Retinal pigment epithelial cell (primary cell): ENCODE data around the gene RNF113A.
A peak's percentile ranks its signal among the peaks of the same experiment; 100 is the strongest.
"Not testable (repeated sequence)": the region's sequence is repeated elsewhere in the genome, so short reads cannot be mapped to it uniquely, and the experiment has no call there.

Experiments used
- DNase-seq: peaks from one replicate; pipeline ENCODE4 v3.0.0-alpha.2; 2010; ENCODE audit warnings: low read depth
- H3K4me3 ChIP-seq: 2 replicates; pipeline ENCODE4 v1.5.1; 2011; ENCODE audit warnings: mild to moderate bottlenecking, low read length, control low read depth, moderate library complexity
- TF ChIP-seq, protein P1 (sequence below): conservative IDR thresholded peaks from 2 replicates; pipeline ENCODE4 v1.5.1; 2011; ENCODE audit warnings: low read depth, low read length, control low read depth, inconsistent platforms

The RNF113A gene

DNA sequence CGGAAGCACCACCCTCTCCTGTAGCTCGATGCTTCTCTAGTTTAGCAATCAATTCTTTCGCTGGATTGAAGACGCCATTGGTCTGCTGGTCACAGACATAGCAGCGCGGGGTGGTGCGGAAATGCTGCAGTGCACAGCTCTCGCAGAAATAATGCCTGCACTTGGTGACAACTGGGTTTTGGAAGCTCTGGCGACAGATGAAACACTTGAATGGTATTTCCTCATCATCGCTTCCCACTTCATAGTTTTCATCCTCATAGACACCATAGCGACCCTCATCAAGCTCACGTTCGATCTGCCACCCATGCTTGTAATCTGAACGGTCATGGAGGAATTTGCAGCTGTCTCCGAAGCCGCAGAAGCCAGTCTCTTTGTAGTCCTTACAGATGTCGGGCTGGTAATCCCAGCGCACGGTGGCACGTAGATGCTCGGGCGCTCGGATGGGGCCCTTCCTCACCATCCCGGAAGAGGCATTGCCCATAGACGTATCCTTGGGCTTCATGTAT is 854 bp downstream of the RNF113A start:
- H3K4me3 ChIP-seq: peak overlapping the region; percentile 73
- TF ChIP-seq, protein P1, sequence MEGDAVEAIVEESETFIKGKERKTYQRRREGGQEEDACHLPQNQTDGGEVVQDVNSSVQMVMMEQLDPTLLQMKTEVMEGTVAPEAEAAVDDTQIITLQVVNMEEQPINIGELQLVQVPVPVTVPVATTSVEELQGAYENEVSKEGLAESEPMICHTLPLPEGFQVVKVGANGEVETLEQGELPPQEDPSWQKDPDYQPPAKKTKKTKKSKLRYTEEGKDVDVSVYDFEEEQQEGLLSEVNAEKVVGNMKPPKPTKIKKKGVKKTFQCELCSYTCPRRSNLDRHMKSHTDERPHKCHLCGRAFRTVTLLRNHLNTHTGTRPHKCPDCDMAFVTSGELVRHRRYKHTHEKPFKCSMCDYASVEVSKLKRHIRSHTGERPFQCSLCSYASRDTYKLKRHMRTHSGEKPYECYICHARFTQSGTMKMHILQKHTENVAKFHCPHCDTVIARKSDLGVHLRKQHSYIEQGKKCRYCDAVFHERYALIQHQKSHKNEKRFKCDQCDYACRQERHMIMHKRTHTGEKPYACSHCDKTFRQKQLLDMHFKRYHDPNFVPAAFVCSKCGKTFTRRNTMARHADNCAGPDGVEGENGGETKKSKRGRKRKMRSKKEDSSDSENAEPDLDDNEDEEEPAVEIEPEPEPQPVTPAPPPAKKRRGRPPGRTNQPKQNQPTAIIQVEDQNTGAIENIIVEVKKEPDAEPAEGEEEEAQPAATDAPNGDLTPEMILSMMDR: no peak
- no peak for DNase-seq

- no peak for DNase-seq
- TF ChIP-seq, protein P1: no peak
- H3K4me3 ChIP-seq: peak overlapping the region; percentile 63
These were observed 18.1 kb downstream of the RNF113A start for GRCh38 chrX:119853444-119853843.

DNA sequence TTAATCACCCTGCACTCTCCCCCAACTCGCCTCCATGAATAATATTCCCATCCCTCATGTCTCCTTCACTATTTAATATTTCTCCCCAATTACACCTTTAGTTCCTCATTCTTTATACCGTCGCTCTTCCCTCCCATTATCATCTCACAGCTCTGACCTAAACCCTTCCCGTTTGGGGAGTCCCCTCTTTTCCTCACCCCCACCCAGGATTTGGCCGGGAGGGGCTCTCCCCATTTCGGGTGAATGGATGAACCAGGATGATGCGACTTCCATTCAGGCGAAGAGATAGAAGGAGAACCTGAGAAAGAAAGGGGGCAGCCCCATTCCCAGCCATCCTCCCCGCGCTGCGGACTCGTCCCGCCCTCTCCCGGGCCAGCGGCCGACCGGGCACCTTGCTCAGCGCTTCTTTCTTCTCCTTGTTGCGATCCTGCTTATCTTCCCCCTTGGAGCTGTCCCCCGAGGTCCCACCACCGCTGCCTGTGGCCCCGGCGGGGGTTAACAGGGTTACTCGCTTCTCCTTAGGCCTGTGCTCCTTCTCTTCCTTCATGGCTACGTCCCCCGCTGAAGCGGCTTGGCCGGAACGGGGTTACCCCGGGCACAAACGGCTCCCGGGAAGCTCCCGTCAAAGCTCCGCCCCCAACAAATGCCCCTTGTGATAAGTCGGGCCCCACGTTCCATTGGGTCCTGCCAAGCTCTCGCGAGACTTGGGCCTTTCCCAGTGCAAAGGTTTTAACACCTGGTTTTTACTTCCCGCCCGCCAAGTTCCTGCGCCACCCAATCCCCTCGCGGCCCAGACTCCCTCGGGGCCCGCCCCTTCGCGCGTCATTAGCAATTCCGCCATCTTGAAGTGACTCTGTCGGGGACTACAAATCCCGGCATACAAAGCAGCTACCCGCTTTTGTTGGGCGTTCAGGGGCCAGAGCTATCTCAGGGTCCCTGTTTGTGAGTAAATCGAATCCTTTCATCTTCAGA is 18.9 kb downstream of the RNF113A start, which contains the start of gene UPF3B:
Gene UPF3B (minus strand): TSS at position 582 of the 972 bp plus-strand sequence. CDS start 35 bp downstream, at position 547.
- H3K4me3 ChIP-seq: peak within 1 kb of the TSS; percentile 86
- DNase-seq: peak; percentile 96
- TF ChIP-seq, protein P1: no peak

GRCh38 chrX:119833905-119834304 is 37.6 kb downstream of the RNF113A start:
- DNase-seq: no peak
- TF ChIP-seq, protein P1: no peak
- no peak overlapping the region for H3K4me3 ChIP-seq

DNA sequence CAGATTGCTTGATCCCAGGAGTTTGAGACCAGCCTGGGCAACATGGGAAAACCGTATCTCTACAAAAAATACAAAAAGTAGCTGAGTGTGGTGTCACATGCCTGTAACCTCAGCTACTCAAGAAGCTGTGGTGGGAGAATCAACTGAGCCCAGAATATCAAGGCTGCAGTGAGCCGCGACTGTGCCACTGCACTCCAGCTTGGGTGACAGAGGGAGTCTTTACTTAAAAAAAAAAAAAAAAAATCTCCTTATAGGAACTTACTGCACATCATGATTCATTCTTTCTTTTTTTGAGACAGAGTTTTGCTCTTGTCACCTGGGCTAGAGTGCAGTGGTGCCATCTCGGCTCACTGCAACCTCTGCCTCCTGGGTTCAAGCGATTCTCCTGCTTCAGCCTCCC is 43.1 kb downstream of the RNF113A start:
- H3K4me3 ChIP-seq: no peak overlapping the region
- TF ChIP-seq, protein P1: no peak
- no peak for DNase-seq

DNA sequence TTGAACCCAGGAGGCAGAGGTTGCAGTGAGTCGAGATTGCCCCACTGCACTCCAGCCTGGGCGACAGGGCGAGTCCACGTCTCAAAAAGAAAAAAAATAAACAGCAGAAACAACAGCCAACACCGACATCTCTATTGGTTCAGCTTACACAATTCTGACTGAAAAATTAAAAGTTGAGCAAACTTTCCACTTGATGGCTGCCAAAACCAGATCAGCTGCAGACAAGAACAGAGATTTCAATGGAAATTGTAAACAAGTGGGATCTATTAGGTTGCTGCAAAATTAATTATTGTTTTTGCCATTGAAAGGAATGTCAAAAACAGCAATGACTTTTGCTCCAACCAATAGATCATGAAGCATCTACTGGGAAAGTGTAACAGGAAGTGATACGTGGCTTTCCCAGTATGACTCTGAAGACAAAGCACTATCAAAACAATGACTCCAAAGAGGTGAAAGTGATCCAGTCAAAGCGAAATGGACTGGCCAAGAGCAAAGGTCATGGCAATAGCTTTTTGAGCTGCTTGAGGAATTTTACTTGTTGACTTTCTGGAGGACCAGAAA is 45.1 kb downstream of the RNF113A start:
- TF ChIP-seq, protein P1: no peak
- H3K4me3 ChIP-seq: no peak overlapping the region
- DNase-seq: no peak

GRCh38 chrX:119824221-119824620 is 47.3 kb downstream of the RNF113A start:
- not testable (repeated sequence) for H3K4me3 ChIP-seq, DNase-seq

- not testable (repeated sequence) for H3K4me3 ChIP-seq, DNase-seq
These were observed 49.8 kb downstream of the RNF113A start for GRCh38 chrX:119821703-119822102.
